ENCODE measurements around the gene PPP1R9B.

The PPP1R9B gene

GRCh38 chr17:50125420-50125997 is 25.0 kb downstream of the PPP1R9B start:
- DNase-seq (ENCODE audit: low read depth in 2 of 2), result no peak

DNA sequence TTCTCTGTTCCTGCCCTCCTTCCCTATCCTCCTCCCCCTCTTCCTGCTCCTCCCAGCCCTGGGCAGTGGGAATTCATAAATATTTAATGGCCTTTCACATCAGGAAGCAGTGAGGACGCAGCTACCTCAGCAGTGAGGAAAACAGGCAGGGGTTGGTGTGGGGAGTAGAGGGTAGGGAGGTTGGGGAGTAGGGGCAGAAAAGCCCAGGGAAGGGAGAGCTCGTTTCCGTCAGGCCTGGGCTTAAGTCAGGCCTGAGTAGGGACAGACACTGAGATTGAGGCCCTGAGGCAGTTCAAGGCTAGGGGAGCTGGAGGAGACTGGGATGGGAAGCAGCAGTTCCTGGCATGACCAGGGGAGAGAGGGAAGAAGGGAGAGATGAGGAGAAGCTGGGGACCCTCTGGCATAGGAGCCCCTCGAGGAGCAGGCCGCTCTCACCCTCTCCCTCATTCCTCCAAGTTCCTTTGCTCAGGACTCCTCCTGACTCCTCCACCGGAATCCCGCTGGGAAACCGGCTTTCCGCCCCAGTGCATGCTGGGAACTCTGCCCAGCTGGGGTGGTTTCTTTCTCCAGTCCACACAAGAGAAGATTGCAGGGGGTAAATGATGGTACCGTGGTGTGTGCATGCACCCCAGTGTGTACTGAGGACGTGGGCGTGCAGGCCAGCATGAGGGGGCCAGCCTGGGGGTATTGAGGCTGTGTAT is 26.7 kb downstream of the PPP1R9B start:
- no peak for DNase-seq (ENCODE audit: low read depth in 2 of 2)

- no peak for DNase-seq (ENCODE audit: low read depth in 2 of 2)
These were observed 27.5 kb downstream of the PPP1R9B start for GRCh38 chr17:50122945-50123344.

GRCh38 chr17:50120475-50121253 is 29.8 kb downstream of the PPP1R9B start:
- no peak for DNase-seq (ENCODE audit: low read depth in 2 of 2)

DNA sequence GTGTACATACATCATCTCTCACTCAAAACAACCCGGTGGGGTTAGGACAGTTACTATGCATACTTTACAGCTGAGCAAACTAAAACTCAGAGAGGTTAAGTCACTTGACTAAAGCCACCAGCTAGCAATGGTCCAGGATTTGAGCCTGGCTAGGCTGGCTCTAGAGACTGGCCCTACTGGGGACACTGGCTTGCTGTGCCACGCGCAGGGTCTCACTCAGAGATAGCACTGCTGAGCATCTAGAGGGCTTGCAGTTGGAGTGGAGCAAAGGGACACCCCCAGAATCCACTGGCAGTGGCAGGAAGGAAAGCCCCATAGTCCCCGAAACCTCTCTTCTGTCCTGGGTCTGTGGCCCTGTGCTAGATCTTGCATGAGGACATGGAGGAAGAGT is 31.7 kb downstream of the PPP1R9B start:
- DNase-seq (ENCODE audit: low read depth in 2 of 2), result no peak

DNA sequence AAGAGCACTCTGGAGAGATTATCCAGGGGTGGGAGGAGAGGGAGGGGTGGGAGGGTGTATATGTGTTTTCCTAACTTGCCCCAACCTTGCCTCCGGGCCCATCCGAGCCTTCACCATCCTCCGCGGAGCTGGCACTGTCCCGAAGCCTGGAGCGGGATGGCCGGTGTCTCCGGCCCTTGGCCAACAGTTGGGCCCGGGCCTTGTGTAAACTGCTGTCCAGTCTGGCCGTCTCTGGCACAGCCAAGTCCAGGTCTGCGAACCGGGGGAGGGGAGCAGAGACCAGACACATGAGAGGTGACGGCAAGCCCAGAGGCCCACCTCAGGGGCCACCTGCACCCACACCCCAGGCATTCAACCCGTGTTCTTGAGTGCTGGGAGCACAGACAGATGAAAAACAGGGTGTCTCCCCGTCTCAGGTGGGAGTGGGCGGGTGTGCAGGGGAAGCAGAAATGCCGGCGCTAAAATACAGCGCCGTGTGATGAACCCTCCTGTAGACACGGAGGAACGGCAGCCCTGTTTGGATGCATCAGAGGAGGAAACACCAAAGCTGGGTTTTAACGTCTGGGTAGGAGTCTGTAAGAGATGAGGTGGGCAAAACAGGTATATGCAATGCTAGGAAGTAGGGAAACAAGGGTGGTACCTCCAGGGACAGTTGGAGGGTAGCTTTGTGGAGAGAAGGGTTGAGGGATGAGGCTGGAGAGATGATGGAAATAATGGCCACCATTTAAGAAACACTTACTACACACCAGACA is 32.2 kb downstream of the PPP1R9B start:
- DNase-seq (ENCODE audit: low read depth in 2 of 2), result no peak

GRCh38 chr17:50117202-50118051 is 33.0 kb downstream of the PPP1R9B start:
- DNase-seq (ENCODE audit: low read depth in 2 of 2), result peak in 1 of 2 donors; percentile 32

DNA sequence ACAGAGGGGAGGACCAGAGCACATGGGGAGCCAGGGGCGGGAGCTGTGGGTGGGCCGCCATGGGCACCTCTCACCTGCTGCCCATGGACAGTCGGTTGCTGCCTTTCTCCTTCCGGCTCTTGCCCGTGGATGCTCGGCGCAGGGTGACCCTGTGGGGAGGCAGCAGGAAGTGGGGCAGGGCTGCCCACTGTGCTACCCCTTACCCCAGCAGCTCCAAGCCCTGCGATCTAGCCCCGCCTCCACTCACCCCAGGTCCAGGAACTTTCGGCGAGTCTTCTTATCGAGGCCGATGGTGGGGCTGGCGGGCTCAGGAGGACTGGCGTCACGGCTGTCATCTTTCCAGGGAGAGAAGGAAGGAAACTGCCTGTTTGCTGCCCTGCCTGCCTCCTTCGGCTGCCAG is 34.7 kb downstream of the PPP1R9B start:
- DNase-seq (ENCODE audit: low read depth in 2 of 2), result no peak

GRCh38 chr17:50114849-50115357 is 35.6 kb downstream of the PPP1R9B start:
- no peak for DNase-seq (ENCODE audit: low read depth in 2 of 2)

DNA sequence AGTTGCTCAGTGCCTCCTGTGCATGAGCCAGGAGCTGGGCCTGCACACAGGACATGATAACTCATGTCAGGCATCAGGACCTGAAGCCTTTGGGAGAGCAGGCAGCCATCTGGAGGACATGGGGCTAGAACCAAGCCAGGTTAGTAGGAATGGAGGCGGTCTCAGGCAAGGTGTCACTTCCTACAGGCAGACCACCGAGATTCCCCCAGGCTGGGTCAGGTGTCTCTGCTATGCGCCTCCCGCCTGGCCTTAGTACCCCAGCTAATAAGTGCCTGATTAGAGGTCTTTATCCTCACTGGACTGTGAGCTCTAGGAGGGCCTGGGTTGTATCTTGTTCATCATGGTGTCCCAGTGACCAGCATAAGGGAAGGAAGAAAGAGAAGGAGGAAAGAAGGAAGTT is 36.1 kb downstream of the PPP1R9B start:
- no peak for DNase-seq (ENCODE audit: low read depth in 2 of 2)

- DNase-seq (ENCODE audit: low read depth in 2 of 2), result no peak
These were observed 36.7 kb downstream of the PPP1R9B start for GRCh38 chr17:50113624-50114320.

- no peak for DNase-seq (ENCODE audit: low read depth in 2 of 2)
These were observed 37.8 kb downstream of the PPP1R9B start for GRCh38 chr17:50112694-50113093.

- no peak for DNase-seq (ENCODE audit: low read depth in 2 of 2)
These were observed 38.5 kb downstream of the PPP1R9B start for GRCh38 chr17:50111673-50112655.

DNA sequence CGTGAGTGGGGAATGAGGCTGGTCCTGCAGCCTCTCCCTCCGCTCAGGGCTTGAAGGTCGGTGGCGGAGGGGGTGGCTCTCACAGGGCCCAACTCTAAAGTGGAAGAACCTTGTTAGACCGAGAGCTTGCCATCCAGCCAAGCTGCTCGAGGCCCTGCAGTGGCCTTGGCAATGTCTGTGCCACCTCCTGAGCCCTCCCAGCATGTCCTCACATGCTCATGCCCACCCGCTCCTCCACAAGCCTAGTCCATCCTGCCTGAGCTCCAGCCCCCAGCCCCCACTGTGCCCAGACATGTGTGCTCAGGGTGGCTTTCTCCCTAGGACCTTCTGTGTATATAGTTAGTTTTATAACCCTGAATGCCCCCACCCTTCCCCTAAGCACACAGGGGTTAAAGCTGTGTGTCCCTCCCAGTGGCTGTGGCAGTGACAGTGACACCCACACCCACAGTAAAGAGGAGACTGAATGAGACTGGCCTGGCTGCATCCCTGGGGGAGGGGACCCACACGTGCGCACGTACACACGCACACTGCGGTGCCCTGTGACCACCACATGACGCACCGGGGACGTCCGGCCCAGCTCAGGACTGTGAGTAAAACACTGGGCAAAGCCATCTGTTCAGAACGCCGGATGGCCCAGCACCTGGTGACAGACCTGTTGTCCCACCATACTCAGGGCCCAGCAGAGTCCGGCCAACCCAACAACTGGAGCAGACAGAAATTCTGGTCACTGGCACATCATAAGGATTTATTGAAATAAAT is 39.7 kb downstream of the PPP1R9B start:
- DNase-seq (ENCODE audit: low read depth in 2 of 2), result no peak

GRCh38 chr17:50109785-50110184 is 40.7 kb downstream of the PPP1R9B start:
- DNase-seq (ENCODE audit: low read depth in 2 of 2), result no peak

- no peak for DNase-seq (ENCODE audit: low read depth in 2 of 2)
These were observed 41.3 kb downstream of the PPP1R9B start for GRCh38 chr17:50109207-50109606.

GRCh38 chr17:50108556-50108955 is 41.9 kb downstream of the PPP1R9B start:
- DNase-seq (ENCODE audit: low read depth in 2 of 2), result no peak

DNA sequence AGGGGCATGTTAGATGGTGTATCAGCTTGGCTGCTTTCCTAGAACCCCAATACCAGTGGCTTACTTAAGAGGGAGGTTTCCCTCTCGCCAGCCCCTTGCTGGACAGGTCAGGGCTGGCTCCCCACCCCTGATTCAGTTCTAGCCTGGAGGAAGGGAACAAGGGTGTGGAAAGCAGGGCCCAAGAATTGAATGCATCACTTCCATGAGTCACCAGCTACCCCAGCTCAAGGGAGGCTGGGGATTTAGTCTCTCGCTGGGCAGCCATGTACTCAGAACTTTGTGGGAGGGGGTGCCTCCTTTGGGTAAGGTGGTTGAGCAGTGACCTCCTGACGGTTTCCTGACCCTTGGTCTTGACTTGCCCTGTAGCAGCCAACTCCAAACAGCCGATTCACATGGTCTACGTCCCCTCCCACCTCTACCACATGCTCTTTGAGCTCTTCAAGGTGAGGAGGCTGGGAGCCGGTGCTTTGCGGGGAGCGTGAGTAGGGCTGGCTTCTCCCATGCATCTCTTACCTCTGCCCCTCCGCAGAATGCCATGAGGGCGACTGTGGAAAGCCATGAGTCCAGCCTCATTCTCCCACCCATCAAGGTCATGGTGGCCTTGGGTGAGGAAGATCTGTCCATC is 42.6 kb downstream of the PPP1R9B start:
- DNase-seq (ENCODE audit: low read depth in 2 of 2), result no peak
